Measurements from ENCODE around the gene CHRNA9.

The CHRNA9 gene

DNA sequence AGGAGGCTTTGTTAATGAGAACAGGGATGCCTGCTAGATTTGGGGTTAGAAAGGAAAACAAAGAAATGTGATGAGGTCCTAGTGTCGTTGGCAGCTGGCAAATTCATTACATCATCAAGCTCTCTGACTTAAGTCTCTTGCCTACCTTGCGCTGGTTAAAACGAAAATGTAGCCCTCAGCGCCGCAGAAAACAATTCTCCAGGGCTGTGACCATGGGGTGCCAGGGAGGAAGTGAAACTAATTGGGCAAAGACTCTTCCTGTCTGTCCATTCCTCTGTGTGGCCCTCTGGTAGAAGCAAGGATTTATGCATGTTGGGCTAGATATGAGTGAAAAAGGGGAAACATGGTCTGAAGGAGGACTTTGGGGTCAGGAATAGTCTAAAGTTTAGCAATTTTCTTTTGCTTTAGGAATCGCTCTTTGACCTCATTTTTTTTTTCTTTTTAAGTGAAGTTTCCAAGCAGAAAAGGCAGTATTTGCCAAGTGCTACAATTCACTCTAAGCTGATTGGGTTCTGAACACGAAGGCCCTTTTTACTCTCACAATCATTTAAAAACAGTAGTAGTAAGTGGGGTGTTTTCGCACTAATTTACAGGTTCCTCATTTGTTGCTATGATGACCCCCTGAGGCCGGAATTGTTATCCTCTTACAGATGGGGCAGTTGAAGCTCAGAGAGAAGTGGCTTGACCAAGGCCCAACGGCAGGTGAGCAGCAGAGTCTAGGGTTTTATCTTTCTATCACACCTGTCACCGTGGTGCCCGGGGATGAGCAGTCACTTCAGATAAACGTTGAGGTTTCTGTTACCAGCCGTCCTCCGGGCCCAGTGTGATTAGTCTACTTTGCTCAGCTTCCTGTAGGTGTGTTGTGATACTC, 27.3 kb upstream of the CHRNA9 start:
- FAIRE-seq: peak; percentile 94
- DNase-seq (ENCODE audit: insufficient read length, low spot score): no peak

DNA sequence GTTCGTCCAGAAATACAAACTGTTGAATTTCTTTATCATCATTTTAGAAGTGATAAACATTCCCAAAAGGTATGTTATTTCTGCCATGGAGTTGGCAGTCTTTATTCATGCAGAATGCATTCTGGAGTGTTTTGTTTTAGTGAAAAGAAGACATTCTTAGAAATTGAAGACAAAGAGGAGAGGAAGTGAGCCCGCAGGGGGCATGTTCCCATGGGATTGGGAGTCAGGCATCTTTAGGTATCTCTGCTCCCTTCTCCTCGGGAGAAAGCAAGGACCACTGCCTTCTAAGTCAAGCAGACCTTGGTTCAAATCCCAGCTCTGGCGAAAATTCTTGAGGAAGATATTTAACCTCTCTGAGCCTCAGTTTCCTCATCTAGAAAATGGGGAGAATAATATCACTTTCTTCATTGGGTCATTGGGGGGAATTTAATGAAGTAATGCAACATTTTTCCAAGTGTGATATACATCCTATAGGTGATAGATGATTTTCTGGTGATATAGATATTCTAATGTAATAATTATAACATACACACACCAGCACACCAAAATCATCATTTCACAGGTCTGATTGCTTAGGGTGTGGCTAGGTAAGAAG, 26.5 kb upstream of the CHRNA9 start:
- FAIRE-seq (peak; percentile 60), DNase-seq (ENCODE audit: insufficient read length, low spot score) (no peak)

DNA sequence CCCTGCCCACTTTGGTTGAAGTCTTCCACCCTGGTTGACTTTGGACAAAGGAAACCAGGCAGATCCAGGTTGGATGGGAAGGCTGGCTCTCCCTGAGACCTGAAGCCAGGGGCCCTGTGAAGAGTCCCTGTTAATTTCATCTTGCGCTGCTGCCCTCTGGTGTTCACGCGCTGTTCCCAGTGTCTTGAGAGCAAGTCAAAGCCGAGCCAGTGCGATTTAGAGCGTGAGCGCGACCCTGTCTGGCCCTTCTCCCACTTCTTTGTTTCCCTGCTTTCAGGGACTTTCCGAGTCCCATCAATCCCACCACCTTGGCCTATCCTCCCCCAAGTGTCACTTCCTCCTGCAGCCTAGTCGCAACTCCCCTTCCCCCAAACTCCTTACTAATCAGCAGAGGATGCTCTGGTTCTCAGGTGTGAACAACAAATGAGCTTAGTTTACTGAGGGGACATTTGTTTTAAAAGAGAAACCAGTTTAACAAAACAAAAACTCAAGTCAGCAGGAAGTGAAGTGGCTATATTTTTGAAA, 25.8 kb upstream of the CHRNA9 start:
- FAIRE-seq (peak; percentile 96), DNase-seq (ENCODE audit: insufficient read length, low spot score) (peak; percentile 18)

DNA sequence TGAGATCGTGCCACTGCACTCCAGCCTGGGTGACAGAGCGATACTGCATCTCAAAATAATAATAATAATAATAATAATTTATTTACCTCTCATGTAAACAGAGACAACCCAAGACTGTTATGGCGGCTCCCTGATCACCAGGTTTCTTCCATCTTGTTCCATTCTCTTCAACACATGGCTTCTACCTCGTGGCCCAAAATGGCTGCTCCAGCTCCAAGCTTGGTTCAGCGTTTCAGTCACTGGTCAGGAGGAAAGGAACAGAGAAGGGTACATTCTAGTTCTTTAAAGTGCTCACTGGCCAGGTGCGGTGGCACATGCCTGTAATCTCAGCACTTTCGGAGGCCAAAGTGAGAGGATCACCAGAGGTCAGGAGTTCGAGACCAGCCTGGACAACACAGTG, 24.9 kb upstream of the CHRNA9 start:
- DNase-seq (ENCODE audit: insufficient read length, low spot score) (no peak), FAIRE-seq (no peak)

- FAIRE-seq (peak; percentile 70), DNase-seq (ENCODE audit: insufficient read length, low spot score) (no peak)
Observed at GRCh38 chr4:40311811-40312346, 23.3 kb upstream of the CHRNA9 start.

DNA sequence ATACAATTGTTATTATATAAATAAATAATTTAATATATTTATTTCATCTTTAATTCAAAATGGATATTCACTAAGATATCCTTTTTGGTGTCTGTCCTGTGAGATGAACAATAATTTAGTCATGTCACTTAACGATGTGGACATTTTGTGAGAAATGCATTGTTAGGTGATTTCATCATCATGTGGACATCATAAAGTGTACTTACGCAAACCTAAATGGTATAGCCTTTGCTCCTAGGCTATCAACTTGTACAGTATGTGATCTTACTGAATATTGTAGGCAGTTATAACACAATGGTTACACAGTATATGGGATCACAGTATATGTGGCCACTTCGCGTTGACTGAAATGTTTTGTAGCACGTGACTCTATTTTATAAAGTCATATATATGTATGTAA, 20.2 kb upstream of the CHRNA9 start:
- FAIRE-seq (no peak), DNase-seq (ENCODE audit: insufficient read length, low spot score) (no peak)

DNA sequence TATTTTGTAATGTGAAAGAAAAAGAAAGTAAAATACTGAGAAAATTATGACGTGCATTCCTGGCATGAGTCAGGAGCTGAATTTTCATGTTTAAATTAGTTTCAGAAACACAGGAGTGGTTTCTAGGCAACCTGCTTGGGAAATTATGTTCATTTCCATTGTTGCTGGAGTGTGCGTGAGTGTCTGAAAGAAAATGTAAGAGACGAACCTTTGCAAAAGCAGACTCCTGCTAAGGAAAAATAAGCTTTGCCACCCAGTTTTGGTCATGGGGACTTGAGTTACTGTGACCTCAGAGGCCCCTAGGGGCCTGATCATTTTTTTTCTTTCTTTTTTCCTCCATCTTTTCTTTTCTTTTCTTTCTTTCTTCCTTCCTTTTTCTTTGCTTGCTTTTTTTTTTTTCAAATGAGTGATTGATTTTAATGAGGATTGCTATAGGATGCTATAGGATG, 18.8 kb upstream of the CHRNA9 start:
- DNase-seq (ENCODE audit: insufficient read length, low spot score): no peak
- no peak for FAIRE-seq

DNA sequence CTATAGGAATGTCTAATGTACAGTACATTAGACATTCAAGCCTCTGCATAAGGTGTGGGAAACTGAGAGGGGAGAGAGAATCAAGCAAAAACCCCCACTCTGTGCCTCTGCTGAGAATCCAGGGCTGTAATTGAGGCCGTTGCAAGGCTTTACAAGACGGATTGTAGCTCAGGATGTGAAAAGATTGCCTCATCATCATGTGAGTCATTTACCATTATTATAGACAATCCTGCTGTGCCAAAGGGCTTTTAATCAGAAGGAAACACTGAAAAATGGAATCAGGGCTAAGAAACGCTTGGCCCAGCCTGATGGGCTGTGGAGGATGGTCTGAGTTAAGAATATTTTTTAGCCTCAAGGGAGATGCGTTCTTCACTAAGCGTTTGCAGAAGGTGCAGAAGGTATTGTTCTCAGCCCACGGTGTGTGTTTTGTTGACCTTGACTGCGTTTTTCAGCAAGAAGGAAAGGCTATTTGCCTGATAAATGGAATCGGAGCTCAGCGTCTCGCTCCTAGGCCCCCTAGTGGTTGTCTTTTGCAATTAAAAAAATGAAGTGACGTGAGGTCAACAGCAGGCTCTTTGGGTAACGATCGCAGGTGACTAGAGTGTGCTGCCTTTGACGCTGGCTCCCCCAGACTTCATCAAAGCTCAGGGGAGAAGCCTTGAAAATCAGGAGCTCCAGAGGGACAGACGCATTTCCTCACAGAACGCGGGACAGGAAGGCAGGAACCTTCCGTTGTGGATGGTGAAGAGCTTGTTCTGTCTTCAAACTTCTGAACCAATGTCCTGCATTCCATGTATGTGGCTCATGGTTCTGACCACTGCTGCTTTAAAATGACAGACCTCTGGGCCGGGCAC, 18.1 kb upstream of the CHRNA9 start:
- DNase-seq (ENCODE audit: insufficient read length, low spot score): peak; percentile 26
- FAIRE-seq: peak; percentile 92

- no peak for FAIRE-seq
- no peak for DNase-seq (ENCODE audit: insufficient read length, low spot score)
Observed at GRCh38 chr4:40317916-40318658, 17.0 kb upstream of the CHRNA9 start.

- FAIRE-seq (no peak), DNase-seq (ENCODE audit: insufficient read length, low spot score) (no peak)
Observed at GRCh38 chr4:40321574-40322275, 13.4 kb upstream of the CHRNA9 start.

- FAIRE-seq (no peak), DNase-seq (ENCODE audit: insufficient read length, low spot score) (no peak)
Observed at GRCh38 chr4:40322811-40323210, 12.3 kb upstream of the CHRNA9 start.

- no peak for FAIRE-seq
- DNase-seq (ENCODE audit: insufficient read length, low spot score): no peak
Observed at GRCh38 chr4:40323866-40324265, 11.3 kb upstream of the CHRNA9 start.

DNA sequence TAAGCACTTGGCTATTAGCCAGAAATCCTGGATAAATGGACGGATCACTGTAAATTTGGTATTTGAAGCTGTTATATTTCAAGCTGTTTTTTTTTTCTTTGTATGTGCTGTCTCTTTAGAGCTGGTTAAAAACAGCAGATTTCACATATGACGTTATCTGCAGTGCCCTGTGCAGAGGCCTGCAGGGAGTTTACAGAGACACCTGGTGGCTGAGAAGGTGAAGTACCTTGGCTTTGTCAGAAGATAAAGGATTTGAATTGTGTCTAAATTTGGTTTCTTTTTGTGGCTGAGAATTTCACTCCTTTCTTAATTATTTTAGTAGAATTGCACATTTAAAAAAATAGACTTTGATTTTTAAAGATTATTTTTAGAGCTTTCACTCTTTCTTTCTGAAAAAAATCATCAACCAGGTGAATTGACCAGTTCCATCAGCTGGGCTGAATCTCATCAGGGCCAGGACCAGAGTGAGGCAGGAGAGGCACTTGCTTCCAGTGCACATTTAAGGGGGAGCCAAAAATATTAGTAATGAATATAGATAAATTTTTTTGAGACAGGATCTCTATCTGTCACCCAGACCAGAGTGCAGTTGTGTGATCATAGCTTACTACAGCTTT, 9.6 kb upstream of the CHRNA9 start:
- DNase-seq (ENCODE audit: insufficient read length, low spot score): peak; percentile 67
- peak; percentile 94 for FAIRE-seq

- DNase-seq (ENCODE audit: insufficient read length, low spot score) (no peak), FAIRE-seq (no peak)
Observed at GRCh38 chr4:40327340-40327739, 7.8 kb upstream of the CHRNA9 start.

DNA sequence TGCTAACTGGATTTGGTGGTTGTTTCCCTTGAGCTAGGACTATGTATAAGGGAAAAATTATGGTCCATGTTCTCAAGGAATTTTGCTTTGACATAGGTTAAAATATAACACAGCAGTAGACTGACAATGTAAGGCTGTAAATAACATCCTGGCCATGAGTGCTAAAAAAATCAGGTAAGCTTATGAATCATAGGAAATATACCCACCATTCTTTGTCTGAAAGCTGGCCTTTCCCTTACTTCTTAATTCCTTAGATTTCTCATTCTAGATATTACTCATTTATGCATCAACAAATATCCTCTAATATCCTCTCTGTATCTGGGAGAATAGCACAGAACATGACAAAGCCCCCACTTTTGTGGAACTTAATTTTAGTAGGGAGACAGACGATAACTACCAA, 6.8 kb upstream of the CHRNA9 start:
- FAIRE-seq (no peak), DNase-seq (ENCODE audit: insufficient read length, low spot score) (no peak)

- no peak for DNase-seq (ENCODE audit: insufficient read length, low spot score)
- FAIRE-seq: no peak
Observed at GRCh38 chr4:40329805-40330204, 5.3 kb upstream of the CHRNA9 start.

DNA sequence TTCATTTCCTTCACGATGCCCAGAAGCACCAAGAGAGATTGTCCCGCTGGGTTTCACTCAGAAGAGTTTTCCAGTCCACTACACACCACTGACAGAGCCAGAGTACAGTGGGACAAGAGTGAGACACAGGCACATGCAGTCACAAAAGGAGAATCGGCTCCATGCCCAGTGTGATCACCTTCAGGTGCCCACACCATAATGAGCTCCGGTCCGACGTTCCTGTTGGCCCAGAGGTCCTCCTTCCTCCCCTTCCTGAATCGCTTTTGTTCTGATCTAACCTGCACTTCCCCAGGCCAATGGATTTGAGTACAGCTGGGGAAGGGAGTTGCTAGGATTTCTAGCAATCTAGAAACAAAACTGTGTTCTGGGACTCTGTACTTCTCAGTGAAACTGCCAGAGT, 4.6 kb upstream of the CHRNA9 start:
- no peak for FAIRE-seq
- DNase-seq (ENCODE audit: insufficient read length, low spot score): no peak

DNA sequence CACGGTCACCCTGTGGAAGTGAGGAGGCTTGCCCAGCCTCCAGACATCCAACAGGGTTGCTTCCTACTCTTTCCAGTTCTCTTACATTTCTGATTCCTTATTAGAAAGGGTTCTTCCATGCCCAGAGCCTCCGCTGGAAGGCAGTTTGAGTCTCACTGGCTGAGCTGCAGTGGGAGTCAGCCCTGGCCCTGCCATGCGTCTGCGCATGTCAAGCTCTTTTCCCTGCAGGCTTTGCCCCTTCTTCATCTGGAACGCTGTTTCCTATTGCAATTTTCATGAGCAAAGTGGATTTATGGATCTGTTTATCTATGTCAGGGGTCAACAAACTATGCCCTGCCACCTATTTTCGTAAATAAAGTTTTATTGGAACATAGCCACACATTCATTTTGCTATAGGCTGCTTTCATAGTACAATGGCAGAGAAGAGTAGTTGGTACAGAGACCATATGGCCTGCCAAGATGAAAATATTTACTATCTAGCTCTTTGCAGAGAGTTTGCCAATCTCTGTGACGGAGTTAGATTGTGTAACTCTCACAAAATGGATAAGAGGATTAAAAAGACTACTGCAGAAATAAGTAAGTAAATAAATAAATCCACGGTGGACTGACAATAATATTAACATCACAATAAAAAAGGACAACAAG, 3.9 kb upstream of the CHRNA9 start:
- FAIRE-seq (no peak), DNase-seq (ENCODE audit: insufficient read length, low spot score) (no peak)

DNA sequence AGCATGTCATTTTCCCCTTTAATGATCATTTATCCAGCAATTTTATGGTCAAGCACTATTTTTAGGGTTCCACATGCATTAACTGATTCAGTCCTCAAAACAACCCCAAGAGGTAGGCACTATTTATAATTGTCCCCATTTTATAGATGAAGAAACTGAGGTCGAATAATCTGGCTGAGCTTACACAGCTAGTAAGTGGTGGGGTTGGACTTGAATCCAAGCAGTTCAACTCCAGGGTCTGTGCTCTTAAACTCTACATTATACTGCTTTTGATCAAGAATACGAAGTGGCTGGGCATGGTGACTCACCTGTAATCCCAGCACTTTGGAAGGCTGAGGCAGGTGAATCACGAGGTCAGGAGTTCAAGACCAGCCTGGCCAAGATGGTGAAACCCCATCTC, 3.2 kb upstream of the CHRNA9 start:
- DNase-seq (ENCODE audit: insufficient read length, low spot score): no peak
- FAIRE-seq: no peak
